Keratinocyte (primary cell): Measurements from ENCODE around the gene CDH15. TPM values are rescaled to one million over a fixed set of nuclear protein-coding genes. Genes with fewer than 3 reads are reported as not detected.

ENCODE experiments used
- DNase-seq: peaks from one replicate; pipeline ENCODE4 v3.0.0-alpha.2; 2011; ENCODE audit warnings: low read depth, missing footprints, low spot score
- FAIRE-seq: peaks from 2 replicates; lab custom pipeline; 2011; peaks lifted over from hg19 to GRCh38; lab: Jason Lieb, UNC
- H2AFZ ChIP-seq: 2 replicates; pipeline ENCODE4 v1.6.0; 2012; ENCODE audit warnings: low read length, control low read depth, inconsistent platforms; ENCODE audit not compliant: control insufficient read depth
- H3K27ac ChIP-seq: 2 replicates; pipeline ENCODE4 v1.5.1; 2011; ENCODE audit warnings: low read length; ENCODE audit not compliant: control insufficient read depth, insufficient read depth
- H3K27me3 ChIP-seq: 3 replicates; pipeline ENCODE4 v1.6.0; 2011; ENCODE audit warnings: low read length; ENCODE audit not compliant: control insufficient read depth, insufficient read depth; ENCODE audit errors: extremely low read depth
- H3K36me3 ChIP-seq, 2 experiments: 2 replicates in 1 of 2; 3 replicates in 1 of 2; pipeline ENCODE4 v1.5.1; 2011; ENCODE audit warnings: low read length in 2 of 2, mild to moderate bottlenecking in 1 of 2; ENCODE audit not compliant: control insufficient read depth in 2 of 2, insufficient read depth in 2 of 2; ENCODE audit errors: extremely low read depth in 1 of 2
- H3K4me1 ChIP-seq: 3 replicates; pipeline ENCODE4 v1.5.1; 2011; ENCODE audit warnings: low read length; ENCODE audit not compliant: control insufficient read depth, insufficient read depth; ENCODE audit errors: extremely low read depth
- H3K4me2 ChIP-seq: 3 replicates; pipeline ENCODE4 v1.6.0; 2011; ENCODE audit warnings: low read depth, low read length; ENCODE audit not compliant: control insufficient read depth, insufficient read depth; ENCODE audit errors: extremely low read depth
- H3K4me3 ChIP-seq, 3 experiments: fragments of 200-600 bp in 1 of 3; sonication (generic) in 1 of 3; 2 replicates in 2 of 3; 3 replicates in 1 of 3; pipeline ENCODE4 v1.5.1; 2011 to 2016; ENCODE audit warnings: low read length in 3 of 3, mild to moderate bottlenecking in 3 of 3, control low read depth in 2 of 3, inconsistent platforms in 1 of 3, low read depth in 1 of 3, mixed read lengths in 1 of 3, mixed run types in 1 of 3, moderate library complexity in 1 of 3; ENCODE audit not compliant: control insufficient read depth in 2 of 3, insufficient read depth in 2 of 3; ENCODE audit errors: extremely low read depth in 1 of 3
- H3K79me2 ChIP-seq: 2 replicates; pipeline ENCODE4 v1.6.0; 2012; ENCODE audit warnings: low read length; ENCODE audit not compliant: control insufficient read depth, insufficient read depth
- H3K9ac ChIP-seq: 3 replicates; pipeline ENCODE4 v1.6.0; 2011; ENCODE audit warnings: low read length; ENCODE audit not compliant: control insufficient read depth, insufficient read depth; ENCODE audit errors: extremely low read depth
- H3K9me1 ChIP-seq: 3 replicates; pipeline ENCODE4 v1.6.0; 2011; ENCODE audit warnings: low read length; ENCODE audit not compliant: control insufficient read depth, insufficient read depth; ENCODE audit errors: extremely low read depth
- H3K9me3 ChIP-seq: 2 replicates; pipeline ENCODE4 v1.5.1; 2012; ENCODE audit warnings: low read depth, low read length; ENCODE audit not compliant: control insufficient read depth
- H4K20me1 ChIP-seq: 3 replicates; pipeline ENCODE4 v1.6.0; 2011; ENCODE audit warnings: low read length; ENCODE audit not compliant: control insufficient read depth, insufficient read depth; ENCODE audit errors: extremely low read depth
- EZH2 ChIP-seq: IDR thresholded peaks from one replicate; pipeline ENCODE4 v1.6.1; 2012; ENCODE audit warnings: inconsistent platforms, mild to moderate bottlenecking, low read length, moderate library complexity
- dilution Hi-C: fragments of 300-500 bp; cut with MboI; formaldehyde crosslinking; loops from one replicate; pipeline ENCODE4 v1.7.0; 2020; ENCODE audit warnings: low sequenced_read_pairs; ENCODE audit not compliant: extremely low pct_ligation_motif_present
- polyA plus RNA-seq, 5 experiments: library from polyadenylated mRNA; depleted of rRNA in 3 of 5; stranded (reverse) in 3 of 5; stranded (forward) in 1 of 5; unstranded in 1 of 5; fragments of >200 nt; gene quantifications; 1 replicate in 1 of 5; 2 replicates in 3 of 5; 3 replicates in 1 of 5; pipeline versions ENCODE4 v1.2.1 to v1.2.3, GENCODE V29; 2011 to 2012; ENCODE audit warnings: missing spikeins in 2 of 5, low read depth in 1 of 5, low replicate concordance in 1 of 5
- TF ChIP-seq, protein P1 (sequence below), 3 experiments: IDR thresholded peaks in 1 of 3; conservative IDR thresholded peaks in 1 of 3; optimal IDR thresholded peaks in 1 of 3; 2 replicates in 2 of 3; 3 replicates in 1 of 3; pipeline versions ENCODE3 to v1.5.1; 2011; ENCODE audit warnings: low read length in 3 of 3, mild to moderate bottlenecking in 3 of 3, moderate library complexity in 2 of 3, control low read depth in 1 of 3, inconsistent platforms in 1 of 3; ENCODE audit not compliant: insufficient read depth in 2 of 3; ENCODE audit errors: extremely low read depth in 1 of 3

CDH15 gene
- polyA plus RNA-seq, 1 donor (not counting 4 experiments of a cell fraction or from before 2014, with no cell fraction given): not detected

DNA sequence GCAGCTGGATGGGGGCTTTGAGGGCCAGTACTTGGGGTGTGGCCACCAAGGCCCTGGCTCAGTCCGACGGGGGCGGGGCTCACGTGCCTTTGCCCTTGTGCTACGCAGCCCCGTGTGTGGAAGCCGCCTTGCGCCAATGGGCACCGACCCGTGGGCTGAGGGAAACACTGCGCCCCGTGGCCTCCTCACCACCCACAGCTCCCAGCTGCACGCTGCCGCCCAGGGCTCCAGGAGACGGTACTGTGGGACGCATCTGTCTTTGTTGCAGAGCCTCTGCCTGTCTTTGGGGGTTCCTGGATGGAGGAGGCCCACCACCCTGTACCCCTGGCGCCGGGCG lies 7.6 kb downstream of the CDH15 start:
- H3K79me2 ChIP-seq: no peaks in the 10 kb centered on the region
- H3K36me3 ChIP-seq: no peaks in the 10 kb centered on the region
- peaks cover 25% of the 10 kb centered on the region for H3K27me3 ChIP-seq
- no peak overlapping the region for H2AFZ ChIP-seq
- no peak overlapping the region for H3K9ac ChIP-seq
- H3K9me1 ChIP-seq: no peaks in the 10 kb centered on the region
- dilution Hi-C loops: no loop called here
- H3K4me2 ChIP-seq: no peak overlapping the region
- no peaks in the 10 kb centered on the region for H3K9me3 ChIP-seq
- no peaks in the 10 kb centered on the region for H4K20me1 ChIP-seq
- peaks cover 2% of the 10 kb centered on the region for H3K4me1 ChIP-seq
- TF ChIP-seq EZH2: no peak
- TF ChIP-seq, protein P1, sequence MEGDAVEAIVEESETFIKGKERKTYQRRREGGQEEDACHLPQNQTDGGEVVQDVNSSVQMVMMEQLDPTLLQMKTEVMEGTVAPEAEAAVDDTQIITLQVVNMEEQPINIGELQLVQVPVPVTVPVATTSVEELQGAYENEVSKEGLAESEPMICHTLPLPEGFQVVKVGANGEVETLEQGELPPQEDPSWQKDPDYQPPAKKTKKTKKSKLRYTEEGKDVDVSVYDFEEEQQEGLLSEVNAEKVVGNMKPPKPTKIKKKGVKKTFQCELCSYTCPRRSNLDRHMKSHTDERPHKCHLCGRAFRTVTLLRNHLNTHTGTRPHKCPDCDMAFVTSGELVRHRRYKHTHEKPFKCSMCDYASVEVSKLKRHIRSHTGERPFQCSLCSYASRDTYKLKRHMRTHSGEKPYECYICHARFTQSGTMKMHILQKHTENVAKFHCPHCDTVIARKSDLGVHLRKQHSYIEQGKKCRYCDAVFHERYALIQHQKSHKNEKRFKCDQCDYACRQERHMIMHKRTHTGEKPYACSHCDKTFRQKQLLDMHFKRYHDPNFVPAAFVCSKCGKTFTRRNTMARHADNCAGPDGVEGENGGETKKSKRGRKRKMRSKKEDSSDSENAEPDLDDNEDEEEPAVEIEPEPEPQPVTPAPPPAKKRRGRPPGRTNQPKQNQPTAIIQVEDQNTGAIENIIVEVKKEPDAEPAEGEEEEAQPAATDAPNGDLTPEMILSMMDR (optimal IDR thresholded peaks at IDR 0.05 in 1 of 3, IDR thresholded peaks at IDR 0.05 in 1 of 3, conservative IDR thresholded peaks at IDR 0.05 in 1 of 3; ENCODE audit: extremely low read depth in 1 of 3, insufficient read depth in 2 of 3, low read length in 3 of 3): no peak
- no peak for DNase-seq
- FAIRE-seq: no peak
- H3K4me3 ChIP-seq: no peak overlapping the region
- H3K27ac ChIP-seq: no peak overlapping the region

DNA sequence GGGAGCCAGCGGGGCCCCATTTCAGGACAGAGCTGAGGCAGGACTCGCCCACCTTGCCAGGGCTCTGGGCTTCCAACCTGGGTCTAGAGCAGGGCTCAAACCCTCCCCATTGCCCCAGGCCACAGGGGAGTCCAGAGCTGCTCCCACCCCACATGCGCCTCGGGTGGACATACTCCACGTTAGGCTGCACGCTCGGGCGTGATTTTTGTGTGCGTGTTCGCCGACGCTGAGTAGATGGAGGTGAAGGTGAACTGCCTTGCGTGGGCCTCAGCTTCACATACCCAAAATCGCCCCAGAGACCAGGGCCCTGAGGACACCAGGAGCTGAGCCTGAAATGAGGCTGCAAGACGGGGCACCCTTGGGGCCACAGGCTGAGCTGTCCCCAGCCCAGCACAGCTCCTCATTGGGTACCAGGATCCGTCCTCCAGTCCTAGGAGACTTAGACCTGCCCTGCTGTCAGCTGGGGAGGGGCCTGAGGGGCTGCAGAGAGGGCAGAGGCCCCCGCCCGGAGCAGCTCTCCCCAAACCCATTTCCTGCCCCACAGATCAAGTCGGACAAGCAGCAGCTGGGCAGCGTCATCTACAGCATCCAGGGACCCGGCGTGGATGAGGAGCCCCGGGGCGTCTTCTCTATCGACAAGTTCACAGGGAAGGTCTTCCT lies 8.2 kb downstream of the CDH15 start:
- H3K4me3 ChIP-seq: no peak overlapping the region
- no peaks in the 10 kb centered on the region for H3K79me2 ChIP-seq
- dilution Hi-C loops: no loop called here
- H4K20me1 ChIP-seq: no peaks in the 10 kb centered on the region
- FAIRE-seq: no peak
- no peak for DNase-seq
- no peak overlapping the region for H3K9ac ChIP-seq
- no peak overlapping the region for H2AFZ ChIP-seq
- H3K9me1 ChIP-seq: no peaks in the 10 kb centered on the region
- peaks cover 20% of the 10 kb centered on the region for H3K27me3 ChIP-seq
- no peaks in the 10 kb centered on the region for H3K36me3 ChIP-seq
- no peak overlapping the region for H3K27ac ChIP-seq
- H3K9me3 ChIP-seq: no peaks in the 10 kb centered on the region
- TF ChIP-seq EZH2: no peak
- TF ChIP-seq, protein P1 (optimal IDR thresholded peaks at IDR 0.05 in 1 of 3, IDR thresholded peaks at IDR 0.05 in 1 of 3, conservative IDR thresholded peaks at IDR 0.05 in 1 of 3; ENCODE audit: extremely low read depth in 1 of 3, insufficient read depth in 2 of 3, low read length in 3 of 3): no peak
- H3K4me2 ChIP-seq: no peak overlapping the region
- peaks cover 2% of the 10 kb centered on the region for H3K4me1 ChIP-seq
